HG02885 (cell line): ENCODE data around the gene KCNJ1.

Experiments
- ATAC-seq: cut with Tn5 transposase; IDR thresholded peaks from one replicate; pipeline ENCODE4 v1.9.1; 2021; ENCODE audit warnings: mild to moderate bottlenecking; ENCODE audit not compliant: unreplicated experiment, poor library complexity

The KCNJ1 gene

GRCh38 chr11:128902515-128903066, 35.5 kb upstream of the KCNJ1 start:
- no peak for ATAC-seq

DNA sequence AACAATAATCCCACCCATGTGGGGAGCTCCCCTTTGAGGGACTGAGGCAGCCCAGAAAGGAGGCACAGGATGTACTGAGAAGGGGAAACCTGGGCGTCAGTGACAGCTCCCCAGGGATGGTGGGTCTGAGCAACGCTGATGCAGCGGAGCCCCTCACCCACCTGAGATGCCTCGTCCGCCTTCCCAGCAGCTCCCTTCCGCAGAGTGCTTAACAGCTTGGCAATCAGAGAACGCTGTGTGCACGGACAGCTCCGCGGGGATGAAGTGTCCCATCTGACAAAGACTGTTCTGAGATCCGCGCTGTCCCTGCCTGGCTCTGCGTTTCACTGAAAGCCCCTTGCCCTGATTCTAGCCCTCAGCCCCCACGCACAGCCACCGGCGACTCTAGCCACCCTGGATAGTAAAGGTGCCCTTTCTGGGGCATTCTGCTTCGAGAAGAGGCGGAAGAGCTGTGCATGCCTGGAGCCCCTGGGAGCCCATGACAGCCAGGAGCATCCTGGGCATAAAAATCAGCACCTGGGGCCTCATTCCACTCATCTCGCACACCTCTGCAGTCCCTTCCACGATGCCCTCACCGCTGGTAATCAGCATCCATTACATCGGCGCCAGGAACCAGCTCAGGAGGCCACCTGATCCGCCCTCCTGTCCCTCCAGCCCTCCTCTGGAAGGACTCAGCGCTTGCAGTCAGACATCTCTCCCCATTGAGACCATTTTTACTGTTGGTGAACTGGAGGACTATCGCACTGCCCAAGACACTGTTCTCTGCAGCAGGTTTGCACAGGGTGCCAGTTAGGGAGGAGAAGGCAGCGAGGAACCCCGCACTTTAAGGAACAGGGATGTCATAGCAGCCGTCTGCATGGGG, 34.8 kb upstream of the KCNJ1 start:
- no peak for ATAC-seq

GRCh38 chr11:128900468-128900867, 33.4 kb upstream of the KCNJ1 start:
- ATAC-seq = no peak

DNA sequence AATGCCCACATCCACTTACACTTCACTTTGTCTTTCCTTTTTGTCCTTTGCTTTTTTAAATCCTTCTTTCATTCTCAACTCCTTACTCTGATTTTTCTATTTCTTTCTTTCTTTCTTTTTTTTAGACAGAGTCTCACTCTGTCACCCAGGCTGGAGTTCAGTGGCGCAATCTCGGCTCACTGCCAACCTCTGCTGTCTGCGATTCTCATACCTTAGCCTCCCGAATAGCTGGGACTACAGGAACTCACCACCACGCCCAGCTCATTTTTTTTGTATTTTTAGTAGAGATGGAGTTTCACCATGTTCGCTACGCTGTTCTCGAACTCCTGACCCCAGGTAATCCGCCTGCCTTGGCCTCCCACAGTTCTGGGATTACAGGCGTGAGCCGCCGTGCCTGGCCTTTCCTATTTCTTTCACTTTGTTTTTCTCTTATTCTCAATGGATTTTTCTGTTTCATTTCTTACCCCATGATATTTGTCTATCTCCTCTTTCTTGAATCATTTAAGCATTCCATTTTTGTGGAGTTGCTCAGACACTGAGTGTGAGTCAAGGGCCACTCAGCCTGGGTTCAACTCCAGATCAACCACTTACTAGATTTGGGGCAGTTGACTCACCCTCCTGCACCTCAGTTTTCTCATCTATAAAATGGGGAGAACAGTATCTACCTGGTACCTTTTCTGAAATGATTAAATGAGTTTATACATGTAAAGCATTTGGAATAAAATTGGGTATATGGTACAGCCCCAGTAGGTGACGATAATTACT, 31.7 kb upstream of the KCNJ1 start:
- no peak for ATAC-seq

- ATAC-seq = no peak
These were observed 30.7 kb upstream of the KCNJ1 start for GRCh38 chr11:128897826-128898225.

DNA sequence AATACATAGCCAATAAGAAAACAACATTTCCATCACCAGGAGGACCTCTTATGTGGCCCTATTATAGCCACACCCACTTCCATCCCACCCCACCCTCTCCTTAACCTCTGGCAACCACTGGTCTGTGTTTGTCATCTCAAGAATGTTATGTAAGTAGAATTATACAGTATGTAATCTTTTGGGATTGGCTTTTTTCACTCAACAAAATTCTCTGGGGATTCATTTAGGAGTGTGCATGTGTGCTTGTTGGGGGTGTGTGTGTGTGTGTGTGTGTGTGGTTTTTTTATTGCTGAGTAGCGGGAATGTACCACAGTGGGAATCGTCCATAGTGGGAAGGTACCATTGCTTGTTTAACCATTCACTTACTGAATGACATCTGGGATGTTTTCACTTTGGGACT, 29.3 kb upstream of the KCNJ1 start:
- no peak for ATAC-seq

DNA sequence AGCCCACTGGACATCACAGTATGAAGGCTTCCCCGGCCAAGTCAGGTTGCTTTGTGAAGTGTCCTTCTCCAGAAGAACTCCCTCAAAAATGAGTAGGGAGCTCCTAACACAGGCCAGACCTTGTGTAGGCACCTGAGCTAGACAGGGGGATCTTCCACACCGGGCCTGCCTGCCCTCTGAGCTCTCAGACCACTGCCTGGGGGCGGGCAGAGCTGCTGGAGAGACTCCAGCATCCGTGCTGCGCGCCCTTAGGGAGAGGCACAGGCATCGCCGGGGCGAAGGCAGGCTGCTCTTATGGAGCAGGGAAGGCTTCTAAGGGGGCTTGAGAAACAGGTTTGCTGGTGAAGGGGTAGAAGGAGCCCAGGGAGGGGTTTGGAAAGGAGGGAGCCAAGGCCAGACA, 28.4 kb upstream of the KCNJ1 start:
- no peak for ATAC-seq

DNA sequence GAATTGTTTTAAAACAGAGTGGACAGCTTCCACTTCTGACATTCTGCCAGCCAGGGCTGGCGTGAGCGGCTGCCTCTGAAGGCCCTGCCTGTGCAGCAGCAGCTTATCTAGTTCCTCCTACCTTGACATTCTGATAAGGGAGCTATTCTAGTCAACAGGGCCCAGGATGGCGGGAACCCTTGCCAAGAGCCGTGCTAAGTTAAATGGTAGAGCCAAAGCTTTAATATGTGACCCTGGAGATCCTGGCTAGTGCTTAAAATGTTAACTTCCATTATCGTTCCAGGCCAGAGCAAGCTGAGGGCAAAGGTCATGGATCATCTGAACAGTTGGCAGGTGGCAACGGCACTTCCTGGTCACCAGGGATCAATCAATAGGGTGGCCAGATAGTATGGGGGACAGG, 27.6 kb upstream of the KCNJ1 start:
- ATAC-seq = no peak

GRCh38 chr11:128894286-128894681, 27.2 kb upstream of the KCNJ1 start:
- ATAC-seq = no peak

GRCh38 chr11:128893578-128894285, 26.6 kb upstream of the KCNJ1 start:
- ATAC-seq = peak; percentile 70

DNA sequence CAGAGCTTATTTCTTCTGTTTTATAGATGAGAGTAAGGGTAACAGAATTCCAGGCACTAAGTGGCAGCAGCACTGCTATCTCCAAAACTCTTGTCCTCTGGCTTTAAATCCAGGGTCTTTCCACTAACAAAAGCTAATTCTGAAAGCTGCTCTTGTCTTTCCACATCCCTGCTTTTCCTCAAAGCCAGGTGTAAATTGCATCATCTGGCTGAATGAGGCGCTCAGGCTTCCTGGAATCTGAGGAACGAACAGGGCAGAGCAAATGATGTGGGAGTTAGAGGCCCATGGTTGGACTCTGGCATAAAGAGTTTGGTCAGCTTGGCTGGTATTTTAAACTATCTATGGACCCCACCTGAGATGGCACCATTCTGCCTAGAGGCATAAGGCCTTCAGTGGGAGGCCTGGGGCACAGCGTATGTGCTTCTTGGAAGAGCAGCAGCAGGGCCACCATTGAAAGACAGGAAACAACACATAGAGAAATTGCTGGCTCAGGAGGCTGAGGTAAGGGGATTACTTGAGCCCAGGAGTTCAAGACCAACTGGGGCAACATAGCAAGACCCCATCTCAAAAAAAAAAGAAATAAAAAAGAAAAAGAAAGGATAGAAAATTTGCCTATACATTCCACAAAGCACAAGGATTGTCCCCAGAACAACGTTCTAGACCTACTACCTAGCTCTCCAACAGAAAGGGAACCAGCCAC, 25.9 kb upstream of the KCNJ1 start:
- ATAC-seq = no peak

GRCh38 chr11:128891913-128892398, 24.9 kb upstream of the KCNJ1 start:
- ATAC-seq = no peak

- no peak for ATAC-seq
These were observed 23.7 kb upstream of the KCNJ1 start, which contains the start of gene KCNJ5 for GRCh38 chr11:128890543-128891368. KCNJ5 (plus strand) TSS chr11:128891356; CDS start chr11:128911274, 19,918 bp downstream.

DNA sequence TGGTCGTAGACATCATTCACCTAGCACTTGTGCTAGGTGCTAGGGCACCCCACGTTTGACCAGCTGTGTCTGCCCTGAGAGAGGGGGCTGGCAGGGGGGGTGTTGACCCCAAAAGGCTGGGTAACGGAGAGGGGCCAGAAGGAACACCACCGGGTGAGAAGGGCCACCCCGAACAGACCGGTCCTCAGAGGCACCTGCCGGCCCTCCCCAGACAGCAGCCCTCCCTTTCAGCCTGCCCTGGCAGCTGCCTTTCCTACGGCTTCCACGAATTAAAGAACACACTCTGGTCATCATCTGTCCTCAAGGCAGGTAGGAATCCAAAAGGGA, 23.1 kb upstream of the KCNJ1 start:
- no peak for ATAC-seq

- no peak for ATAC-seq
These were observed 22.6 kb upstream of the KCNJ1 start for GRCh38 chr11:128889657-128890213.

- ATAC-seq = no peak
These were observed 21.2 kb upstream of the KCNJ1 start for GRCh38 chr11:128888034-128888985.

DNA sequence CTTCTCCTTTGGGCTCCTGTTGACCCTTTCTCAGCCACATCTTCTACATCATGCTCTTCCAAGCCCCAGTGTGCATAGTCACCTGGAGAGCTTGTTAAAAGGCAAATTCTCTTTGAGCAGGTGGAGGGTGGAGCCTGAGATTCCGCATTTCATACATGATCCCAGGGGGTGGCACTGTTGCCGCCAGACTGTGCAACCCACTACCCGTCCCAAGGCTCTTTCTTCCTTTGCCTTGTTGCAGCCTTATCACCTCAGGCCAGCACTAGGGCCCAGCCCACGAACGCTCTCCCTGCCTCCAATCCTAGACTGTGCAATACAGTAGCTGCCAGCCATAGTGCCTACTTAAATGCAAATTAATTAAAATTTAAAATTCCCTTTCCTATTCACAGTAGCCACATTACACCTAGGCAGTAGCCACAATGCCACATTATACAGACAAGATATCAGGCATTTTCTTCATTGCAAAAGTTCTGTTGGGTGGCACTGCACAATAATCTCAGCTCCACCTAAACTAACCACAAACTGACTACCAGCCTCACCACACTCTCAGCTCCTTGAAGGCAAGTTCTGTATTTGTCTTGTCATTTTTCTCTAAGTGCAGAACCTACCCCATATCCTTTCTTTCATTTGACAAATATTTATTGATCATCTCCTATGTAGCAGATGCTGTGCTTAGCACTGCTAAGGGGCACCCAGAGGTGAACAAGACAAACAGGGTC, 19.5 kb upstream of the KCNJ1 start:
- ATAC-seq = no peak
